ENCODE measurements around the gene FBXL4.

The FBXL4 gene

GRCh38 chr6:98846021-98846380, 101.7 kb downstream of the FBXL4 start:
- H3K4me3 ChIP-seq (replicated peaks; ENCODE audit: low read depth, low read length), result no peak overlapping the region
- no peak for TF ChIP-seq CTCF (IDR thresholded peaks at IDR 0.05; ENCODE audit: low read length, missing control alignments)
- no peak for DNase-seq (ENCODE audit: low read depth)

GRCh38 chr6:98845211-98846020, 102.3 kb downstream of the FBXL4 start:
- H3K4me3 ChIP-seq (replicated peaks; ENCODE audit: low read depth, low read length), result peak overlapping the region; percentile 12
- TF ChIP-seq CTCF (IDR thresholded peaks at IDR 0.05; ENCODE audit: low read length, missing control alignments), result peak; percentile 89
- DNase-seq (ENCODE audit: low read depth), result peak; percentile 87

- no peak for TF ChIP-seq CTCF (IDR thresholded peaks at IDR 0.05; ENCODE audit: low read length, missing control alignments)
- H3K4me3 ChIP-seq (replicated peaks; ENCODE audit: low read depth, low read length), result peak overlapping the region; percentile 14
- DNase-seq (ENCODE audit: low read depth), result no peak
Observed at GRCh38 chr6:98844244-98845210, 103.2 kb downstream of the FBXL4 start.

GRCh38 chr6:98843271-98844243, 104.2 kb downstream of the FBXL4 start:
- no peak for TF ChIP-seq CTCF (IDR thresholded peaks at IDR 0.05; ENCODE audit: low read length, missing control alignments)
- H3K4me3 ChIP-seq (replicated peaks; ENCODE audit: low read depth, low read length), result no peak overlapping the region
- no peak for DNase-seq (ENCODE audit: low read depth)

- H3K4me3 ChIP-seq (replicated peaks; ENCODE audit: low read depth, low read length), result no peak overlapping the region
- no peak for TF ChIP-seq CTCF (IDR thresholded peaks at IDR 0.05; ENCODE audit: low read length, missing control alignments)
- no peak for DNase-seq (ENCODE audit: low read depth)
Observed at GRCh38 chr6:98842342-98843180, 105.2 kb downstream of the FBXL4 start.
